ENCODE data around the gene ST6GALNAC5.
A peak's percentile ranks its signal among the peaks of the same experiment; 100 is the strongest.

Gene ST6GALNAC5

DNA sequence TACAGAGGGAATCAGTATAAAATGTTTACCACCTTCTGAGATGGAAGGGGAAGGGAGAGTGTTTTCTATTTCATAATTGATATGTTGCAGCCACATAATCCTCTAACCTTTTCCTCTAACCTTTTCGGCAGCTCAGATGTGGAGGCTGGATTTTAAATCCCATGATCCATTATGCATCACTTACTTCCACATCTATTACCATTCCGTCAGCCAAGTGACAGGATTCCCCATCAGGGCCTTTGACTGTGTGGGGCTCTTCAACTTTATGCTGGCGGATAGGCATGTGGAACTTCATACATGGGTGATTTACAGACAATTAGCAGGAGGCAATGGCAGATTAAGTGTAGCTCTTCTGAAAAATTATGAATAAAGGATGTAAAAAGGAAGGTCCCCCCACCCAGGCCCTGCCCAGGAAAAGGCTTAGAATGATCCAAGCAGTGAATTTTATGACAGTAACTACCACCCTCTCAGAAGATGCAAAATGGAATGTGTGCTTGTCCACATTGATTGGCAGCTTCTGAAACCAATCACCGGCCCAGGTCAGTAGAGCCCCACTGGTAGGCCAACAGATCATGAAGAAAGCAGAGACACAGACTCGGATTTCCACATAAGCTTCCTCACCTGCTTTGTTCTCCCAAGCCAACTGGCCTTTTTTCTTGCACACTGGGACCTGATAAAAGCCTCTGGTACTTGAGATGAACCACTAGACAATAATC is 147.0 kb downstream of the ST6GALNAC5 start:
- Mint-ChIP-seq H3K27ac (peak overlapping the region; percentile 86), H3K4me1 (peaks cover 81% of the 10 kb centered on the region), H3K27me3 (ENCODE audit: low read depth, poor library complexity) (peaks cover 3% of the 10 kb centered on the region), H3K36me3 (ENCODE audit: low read depth) (no peaks in the 10 kb centered on the region), H3K9me3 (no peaks in the 10 kb centered on the region), H3K4me3 (no peak overlapping the region)
- TF ChIP-seq, protein P1, sequence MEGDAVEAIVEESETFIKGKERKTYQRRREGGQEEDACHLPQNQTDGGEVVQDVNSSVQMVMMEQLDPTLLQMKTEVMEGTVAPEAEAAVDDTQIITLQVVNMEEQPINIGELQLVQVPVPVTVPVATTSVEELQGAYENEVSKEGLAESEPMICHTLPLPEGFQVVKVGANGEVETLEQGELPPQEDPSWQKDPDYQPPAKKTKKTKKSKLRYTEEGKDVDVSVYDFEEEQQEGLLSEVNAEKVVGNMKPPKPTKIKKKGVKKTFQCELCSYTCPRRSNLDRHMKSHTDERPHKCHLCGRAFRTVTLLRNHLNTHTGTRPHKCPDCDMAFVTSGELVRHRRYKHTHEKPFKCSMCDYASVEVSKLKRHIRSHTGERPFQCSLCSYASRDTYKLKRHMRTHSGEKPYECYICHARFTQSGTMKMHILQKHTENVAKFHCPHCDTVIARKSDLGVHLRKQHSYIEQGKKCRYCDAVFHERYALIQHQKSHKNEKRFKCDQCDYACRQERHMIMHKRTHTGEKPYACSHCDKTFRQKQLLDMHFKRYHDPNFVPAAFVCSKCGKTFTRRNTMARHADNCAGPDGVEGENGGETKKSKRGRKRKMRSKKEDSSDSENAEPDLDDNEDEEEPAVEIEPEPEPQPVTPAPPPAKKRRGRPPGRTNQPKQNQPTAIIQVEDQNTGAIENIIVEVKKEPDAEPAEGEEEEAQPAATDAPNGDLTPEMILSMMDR (IDR thresholded peaks at IDR 0.05): no peak
- no peak for DNase-seq

DNA sequence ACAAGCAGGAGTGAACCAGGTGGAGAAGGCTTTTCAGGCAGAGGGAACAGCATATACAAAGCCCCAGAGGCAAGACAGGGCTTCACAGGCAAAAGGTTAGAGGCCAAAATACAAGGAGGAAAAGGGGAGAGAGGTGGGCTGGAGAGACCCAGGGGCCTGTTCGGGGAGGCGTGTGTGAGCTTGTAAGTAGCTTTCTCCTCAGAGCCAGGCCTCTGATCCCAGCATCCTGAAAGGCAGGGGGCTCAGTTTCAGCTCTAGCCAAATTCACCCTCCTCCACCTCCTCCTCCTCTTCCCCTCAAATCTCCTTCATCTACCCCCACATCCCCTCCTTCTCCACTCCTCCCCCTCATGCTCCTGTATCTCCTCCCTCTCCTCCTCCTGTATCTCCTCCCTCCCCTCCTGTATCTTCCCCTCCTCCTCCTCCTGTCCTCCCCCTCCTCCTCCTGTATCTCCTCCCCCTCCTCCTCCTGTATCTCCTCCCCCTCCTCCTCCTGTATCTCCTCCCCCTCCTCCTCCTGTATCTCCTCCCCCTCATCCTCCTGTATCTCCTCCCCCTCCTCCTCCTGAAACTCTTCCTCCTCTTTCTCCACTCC is 148.6 kb downstream of the ST6GALNAC5 start:
- Mint-ChIP-seq H3K27me3 (ENCODE audit: low read depth, poor library complexity) (peaks cover 3% of the 10 kb centered on the region), H3K4me1 (peaks cover 69% of the 10 kb centered on the region), H3K9me3 (no peaks in the 10 kb centered on the region), H3K36me3 (ENCODE audit: low read depth) (no peaks in the 10 kb centered on the region), H3K4me3 (no peak overlapping the region), H3K27ac (peak overlapping the region; percentile 38)
- TF ChIP-seq, protein P1 (IDR thresholded peaks at IDR 0.05): no peak
- DNase-seq: peak; percentile 8

DNA sequence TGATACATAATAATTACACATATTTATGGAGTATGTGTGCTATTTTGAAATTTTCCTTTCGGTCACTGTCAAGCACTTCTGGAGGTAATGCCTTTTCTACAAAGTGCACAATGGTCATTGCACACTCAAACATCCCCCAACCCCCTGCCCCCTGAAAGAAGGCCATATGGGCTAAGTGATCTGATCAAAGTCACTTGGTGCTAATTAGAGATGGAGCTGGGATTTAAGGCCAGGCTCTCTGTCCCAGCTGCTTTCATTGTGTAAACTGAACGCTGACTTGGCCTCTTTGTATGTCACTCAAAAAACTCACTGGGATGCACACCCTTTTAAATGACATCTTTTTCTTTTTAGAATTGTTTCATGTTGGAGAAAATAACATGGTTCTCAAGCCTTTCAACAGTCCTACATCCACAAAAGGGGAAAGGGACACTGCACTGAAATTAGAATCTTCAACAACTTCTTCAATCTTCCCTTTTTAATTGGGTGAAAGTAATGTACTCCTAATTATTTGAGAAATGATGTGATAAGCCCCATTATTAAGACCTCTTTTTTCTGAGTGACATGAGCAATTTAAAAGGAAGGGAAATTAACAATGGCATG is 149.2 kb downstream of the ST6GALNAC5 start:
- Mint-ChIP-seq H3K4me3 (no peak overlapping the region), H3K36me3 (ENCODE audit: low read depth) (no peaks in the 10 kb centered on the region), H3K9me3 (no peaks in the 10 kb centered on the region), H3K27ac (no peak overlapping the region), H3K27me3 (ENCODE audit: low read depth, poor library complexity) (peaks cover 3% of the 10 kb centered on the region), H3K4me1 (peaks cover 66% of the 10 kb centered on the region)
- no peak for DNase-seq
- TF ChIP-seq, protein P1 (IDR thresholded peaks at IDR 0.05): no peak

DNA sequence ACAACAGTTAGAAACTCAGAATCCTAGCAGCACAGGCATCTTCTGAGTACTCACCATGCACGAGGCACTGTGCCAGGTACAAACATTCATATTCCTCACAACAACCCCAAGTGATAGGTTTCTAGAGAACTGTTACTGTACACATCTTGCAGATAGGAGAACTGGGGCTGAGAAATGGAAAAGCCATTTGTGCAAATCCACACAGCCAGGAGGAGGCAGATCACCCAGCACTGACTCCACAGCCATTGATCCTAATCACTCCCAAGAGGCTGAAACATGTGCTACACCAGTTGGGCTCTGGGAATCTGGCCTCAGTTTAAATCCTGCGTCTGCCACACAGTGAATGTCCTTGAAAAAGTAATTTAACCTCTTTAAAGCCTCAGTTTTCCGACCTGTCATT is 151.0 kb downstream of the ST6GALNAC5 start:
- no peak overlapping the region for H3K27ac Mint-ChIP-seq
- H3K36me3 Mint-ChIP-seq (ENCODE audit: low read depth): no peaks in the 10 kb centered on the region
- no peaks in the 10 kb centered on the region for H3K9me3 Mint-ChIP-seq
- no peak overlapping the region for H3K4me3 Mint-ChIP-seq
- TF ChIP-seq, protein P1 (IDR thresholded peaks at IDR 0.05): no peak
- H3K4me1 Mint-ChIP-seq: peaks cover 60% of the 10 kb centered on the region
- peaks cover 3% of the 10 kb centered on the region for H3K27me3 Mint-ChIP-seq (ENCODE audit: low read depth, poor library complexity)
- no peak for DNase-seq

DNA sequence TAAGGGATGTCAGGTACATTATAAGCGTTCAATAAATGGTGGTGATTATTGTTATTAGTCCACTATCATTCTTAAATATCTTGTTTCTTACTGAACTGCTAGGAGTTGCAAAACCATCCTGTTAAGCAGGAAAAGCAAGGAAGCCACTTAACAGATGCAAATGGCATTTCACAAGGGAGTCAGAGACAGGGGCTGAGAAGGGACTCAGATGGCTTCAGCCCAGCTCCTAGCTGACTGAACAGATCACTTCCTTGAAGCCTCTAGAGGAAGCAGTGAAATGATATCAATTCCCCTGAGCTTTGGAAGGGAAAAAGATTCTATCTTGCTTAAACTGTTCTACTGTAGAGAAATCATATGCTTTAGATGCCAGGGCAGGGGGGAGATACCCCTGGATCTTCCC is 151.5 kb downstream of the ST6GALNAC5 start:
- Mint-ChIP-seq H3K27ac (peak overlapping the region; percentile 24), H3K27me3 (ENCODE audit: low read depth, poor library complexity) (no peaks in the 10 kb centered on the region), H3K36me3 (ENCODE audit: low read depth) (no peaks in the 10 kb centered on the region), H3K4me3 (no peak overlapping the region), H3K9me3 (no peaks in the 10 kb centered on the region), H3K4me1 (peaks cover 55% of the 10 kb centered on the region)
- TF ChIP-seq, protein P1 (IDR thresholded peaks at IDR 0.05): no peak
- DNase-seq: no peak
